ENCODE measurements around the gene TMEM229A.

GRCh38 chr7:124031406-124031805, 1.5 kb downstream of the TMEM229A start:
- TF ChIP-seq POLR2A (IDR thresholded peaks at IDR 0.05; ENCODE audit: low read length) (no peak), GATA1 (IDR thresholded peaks at IDR 0.05; ENCODE audit: low read depth, low read length) (no peak)
